ENCODE measurements around the gene LRPPRC. TPM values are rescaled to one million over a fixed set of nuclear protein-coding genes. Genes with fewer than 3 reads are reported as not detected.

The LRPPRC gene
- polyA plus RNA-seq, 1 experiment: 86.9 TPM

DNA sequence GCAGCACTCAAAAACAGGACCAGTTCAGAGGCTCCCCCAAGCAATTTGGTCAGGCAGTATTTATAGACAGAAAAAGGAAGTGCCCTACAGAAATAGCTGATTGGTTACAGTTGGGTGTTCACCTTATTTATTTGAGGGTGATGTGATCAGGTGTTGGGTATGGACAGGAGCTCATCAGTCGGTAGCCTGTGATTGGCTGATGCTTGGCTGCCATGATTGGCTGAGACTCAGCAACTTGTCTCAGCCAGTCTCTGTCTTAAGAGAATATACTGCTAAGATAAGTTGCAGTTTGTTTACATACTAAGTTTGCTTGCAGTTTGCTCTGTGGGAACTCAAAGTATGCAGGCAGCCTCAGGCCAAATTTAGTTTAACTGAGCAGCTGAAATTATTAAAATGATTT, 147.6 kb downstream of the LRPPRC start:
- no peaks in the 10 kb centered on the region; the same call in 1 of the 2 replicates for H3K9me3 ChIP-seq (ENCODE audit: control insufficient read depth, insufficient read depth, low read length)
- H3K4me3 ChIP-seq (ENCODE audit: low read depth, low read length): no peak overlapping the region
- no peak overlapping the region for H3K27ac ChIP-seq (ENCODE audit: low read depth, low read length)
- CTCF ChIA-PET: no interaction called here
- H3K27me3 ChIP-seq (ENCODE audit: control insufficient read depth, insufficient read depth, low read length): peaks cover 15% of the 10 kb centered on the region
- DNase-seq (ENCODE audit: low read depth, low spot score): no peak
- POLR2A ChIA-PET: no interaction called here
- TF ChIP-seq, protein P1, sequence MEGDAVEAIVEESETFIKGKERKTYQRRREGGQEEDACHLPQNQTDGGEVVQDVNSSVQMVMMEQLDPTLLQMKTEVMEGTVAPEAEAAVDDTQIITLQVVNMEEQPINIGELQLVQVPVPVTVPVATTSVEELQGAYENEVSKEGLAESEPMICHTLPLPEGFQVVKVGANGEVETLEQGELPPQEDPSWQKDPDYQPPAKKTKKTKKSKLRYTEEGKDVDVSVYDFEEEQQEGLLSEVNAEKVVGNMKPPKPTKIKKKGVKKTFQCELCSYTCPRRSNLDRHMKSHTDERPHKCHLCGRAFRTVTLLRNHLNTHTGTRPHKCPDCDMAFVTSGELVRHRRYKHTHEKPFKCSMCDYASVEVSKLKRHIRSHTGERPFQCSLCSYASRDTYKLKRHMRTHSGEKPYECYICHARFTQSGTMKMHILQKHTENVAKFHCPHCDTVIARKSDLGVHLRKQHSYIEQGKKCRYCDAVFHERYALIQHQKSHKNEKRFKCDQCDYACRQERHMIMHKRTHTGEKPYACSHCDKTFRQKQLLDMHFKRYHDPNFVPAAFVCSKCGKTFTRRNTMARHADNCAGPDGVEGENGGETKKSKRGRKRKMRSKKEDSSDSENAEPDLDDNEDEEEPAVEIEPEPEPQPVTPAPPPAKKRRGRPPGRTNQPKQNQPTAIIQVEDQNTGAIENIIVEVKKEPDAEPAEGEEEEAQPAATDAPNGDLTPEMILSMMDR (IDR thresholded peaks at IDR 0.05; ENCODE audit: low read depth, low read length): no peak

DNA sequence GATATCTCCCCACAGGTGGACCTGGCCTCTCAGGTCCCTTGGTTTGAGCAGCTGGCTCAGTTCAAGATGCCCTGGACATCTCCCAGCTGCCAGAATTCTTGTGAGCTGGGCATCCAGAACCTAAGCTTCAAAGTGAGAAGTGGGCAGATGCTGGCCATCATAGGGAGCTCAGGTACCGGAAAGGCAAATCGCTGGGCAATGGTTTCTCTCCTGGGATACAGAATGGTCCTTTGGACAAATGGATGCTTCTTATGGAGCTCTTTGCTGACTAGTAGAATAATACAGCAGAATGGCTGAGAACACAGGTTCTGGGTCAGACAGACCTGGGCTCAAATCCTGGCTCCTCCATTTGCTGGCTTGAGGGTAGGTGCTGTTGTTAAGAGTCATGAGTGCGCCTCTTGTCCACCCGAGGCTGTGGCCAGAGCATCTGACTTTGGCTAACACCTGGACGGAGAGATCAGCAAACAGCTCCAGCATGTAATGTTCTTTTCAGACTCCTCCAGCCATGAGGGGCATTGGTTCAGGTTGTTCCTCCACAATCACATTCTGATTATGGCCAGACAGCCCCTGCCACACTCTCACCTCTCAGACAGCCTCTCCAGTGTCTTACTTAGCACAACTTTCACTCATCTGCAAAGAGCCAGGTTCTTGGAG, 149.5 kb downstream of the LRPPRC start:
- no peak for DNase-seq (ENCODE audit: low read depth, low spot score)
- CTCF ChIA-PET: interaction anchor here (1.2 kb wide), 1 partner anchor 32 kb away, joined by 4 read pairs; no protein-coding TSS in a partner anchor
- Histone ChIP-seq H3K27ac (ENCODE audit: low read depth, low read length) (no peak overlapping the region), H3K27me3 (ENCODE audit: control insufficient read depth, insufficient read depth, low read length) (peaks cover 8% of the 10 kb centered on the region), H3K4me3 (ENCODE audit: low read depth, low read length) (no peak overlapping the region), H3K9me3 (ENCODE audit: control insufficient read depth, insufficient read depth, low read length) (no peaks in the 10 kb centered on the region)
- POLR2A ChIA-PET: no interaction called here
- TF ChIP-seq, protein P1 (IDR thresholded peaks at IDR 0.05; ENCODE audit: low read depth, low read length): no peak

DNA sequence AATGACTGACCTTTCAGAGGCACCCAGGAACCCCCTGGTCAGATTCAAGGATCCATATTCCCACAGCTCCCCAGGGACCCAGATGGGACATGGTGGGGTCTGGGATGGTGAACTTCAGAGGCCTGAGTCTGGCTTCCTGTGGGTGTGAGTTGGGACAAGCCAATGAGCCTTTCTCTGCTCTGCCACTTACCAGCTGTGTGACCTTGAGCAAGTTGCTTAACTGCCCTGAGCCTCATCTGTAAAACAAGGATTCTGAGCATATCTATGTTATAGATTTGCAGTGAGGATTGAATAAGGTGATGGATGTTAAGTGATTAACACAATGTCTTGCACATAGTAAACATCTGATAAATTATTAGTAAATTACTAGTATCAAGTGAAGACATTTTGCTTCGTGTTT, 150.6 kb downstream of the LRPPRC start:
- peaks cover 16% of the 10 kb centered on the region for H3K27me3 ChIP-seq (ENCODE audit: control insufficient read depth, insufficient read depth, low read length)
- ChIA-PET POLR2A (no interaction called here), CTCF (interaction anchor here (1.2 kb wide), 1 partner anchor 33 kb away, joined by 4 read pairs; no protein-coding TSS in a partner anchor)
- no peak overlapping the region for H3K27ac ChIP-seq (ENCODE audit: low read depth, low read length)
- TF ChIP-seq, protein P1 (IDR thresholded peaks at IDR 0.05; ENCODE audit: low read depth, low read length): no peak
- H3K4me3 ChIP-seq (ENCODE audit: low read depth, low read length): no peak overlapping the region
- no peaks in the 10 kb centered on the region for H3K9me3 ChIP-seq (ENCODE audit: control insufficient read depth, insufficient read depth, low read length)
- no peak for DNase-seq (ENCODE audit: low read depth, low spot score)

DNA sequence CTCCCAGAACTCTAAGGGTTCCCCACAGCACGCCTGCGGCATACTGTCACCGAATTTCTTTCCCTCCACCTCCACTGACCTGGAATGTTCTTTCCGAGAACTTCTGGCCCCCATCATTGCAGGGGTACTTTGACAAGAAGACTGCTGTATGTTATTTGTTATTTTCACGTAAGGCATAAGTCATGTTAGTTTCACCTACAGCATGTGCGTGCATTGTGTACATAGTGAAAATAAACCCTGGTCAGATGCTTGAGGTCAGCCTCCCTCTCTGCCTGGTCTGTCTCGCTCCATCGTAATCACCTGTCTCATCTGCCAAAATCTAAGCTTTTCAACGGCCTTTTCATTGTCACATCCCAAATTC, 152.9 kb downstream of the LRPPRC start:
- H3K27me3 ChIP-seq (ENCODE audit: control insufficient read depth, insufficient read depth, low read length): peaks cover 23% of the 10 kb centered on the region
- no peak for DNase-seq (ENCODE audit: low read depth, low spot score)
- no peak overlapping the region for H3K27ac ChIP-seq (ENCODE audit: low read depth, low read length)
- ChIA-PET CTCF (no interaction called here), POLR2A (no interaction called here)
- H3K9me3 ChIP-seq (ENCODE audit: control insufficient read depth, insufficient read depth, low read length): no peaks in the 10 kb centered on the region
- no peak overlapping the region for H3K4me3 ChIP-seq (ENCODE audit: low read depth, low read length)
- TF ChIP-seq, protein P1 (IDR thresholded peaks at IDR 0.05; ENCODE audit: low read depth, low read length): no peak

DNA sequence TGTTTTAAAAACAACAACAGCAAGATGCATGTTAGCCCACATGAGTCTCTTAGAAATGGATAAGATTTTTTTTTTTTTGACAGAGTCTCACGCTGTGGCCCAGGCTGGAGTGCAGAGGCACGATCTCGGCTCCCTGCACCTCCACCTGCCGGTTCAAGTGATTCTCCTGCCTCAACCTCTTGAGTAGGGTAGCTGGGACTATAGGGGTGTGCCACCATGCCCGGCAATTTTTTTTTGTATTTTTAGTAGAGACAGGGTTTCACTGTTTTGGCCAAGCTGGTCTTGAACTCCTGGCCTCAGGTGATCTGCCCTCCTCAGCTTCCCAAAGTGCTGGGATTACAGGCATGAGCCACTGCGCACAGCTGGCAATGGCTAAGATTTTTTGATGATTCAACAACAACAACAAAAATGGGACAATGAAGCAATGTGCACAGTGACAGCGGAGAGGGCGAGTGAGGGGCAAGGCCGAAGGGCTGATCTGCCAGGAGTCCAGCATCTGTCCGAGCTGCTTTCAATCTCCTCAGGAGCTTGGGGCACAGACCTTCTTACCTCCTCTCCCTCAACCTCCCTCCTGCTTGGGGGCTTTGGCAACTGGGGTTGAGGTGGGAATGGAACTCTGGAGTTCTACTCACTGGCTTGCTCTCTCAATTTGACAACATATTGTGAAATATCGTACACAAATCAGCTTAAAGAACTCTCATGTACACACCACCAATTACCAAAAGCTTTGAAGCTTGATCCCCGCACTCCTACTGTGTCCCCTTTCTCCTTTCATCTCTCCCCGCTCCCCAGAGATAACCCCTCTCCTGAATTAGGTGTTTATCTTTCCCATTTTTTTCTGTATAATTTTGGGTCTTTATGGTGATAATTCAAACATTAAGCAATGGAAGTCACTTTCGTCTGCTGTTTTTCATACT, 153.6 kb downstream of the LRPPRC start:
- Histone ChIP-seq H3K4me3 (ENCODE audit: low read depth, low read length) (no peak overlapping the region), H3K27me3 (ENCODE audit: control insufficient read depth, insufficient read depth, low read length) (peaks cover 24% of the 10 kb centered on the region), H3K27ac (ENCODE audit: low read depth, low read length) (no peak overlapping the region), H3K9me3 (ENCODE audit: control insufficient read depth, insufficient read depth, low read length) (no peaks in the 10 kb centered on the region)
- DNase-seq (ENCODE audit: low read depth, low spot score): no peak
- TF ChIP-seq, protein P1 (IDR thresholded peaks at IDR 0.05; ENCODE audit: low read depth, low read length): no peak
- ChIA-PET POLR2A (no interaction called here), CTCF (no interaction called here)
